LNCAP (cell line): ENCODE data around the gene REXO2.

Experiments used
- CTCF ChIP-seq: fragments of 450-650 bp; IDR thresholded peaks from 2 replicates; pipeline ENCODE4 v1.5.1; 2017; ENCODE audit warnings: mild to moderate bottlenecking

Gene REXO2

GRCh38 chr11:114439229-114440120 lies at the start of gene REXO2:
Gene REXO2 (plus strand): TSS chr11:114439467. CDS start chr11:114439529, 62 bp downstream.
- no peak for TF ChIP-seq CTCF

GRCh38 chr11:114392735-114393667 lies 46.3 kb upstream of the REXO2 start:
- no peak for TF ChIP-seq CTCF

- TF ChIP-seq CTCF: peak; percentile 38
Observed at GRCh38 chr11:114395736-114396135, 43.5 kb upstream of the REXO2 start.

- no peak for TF ChIP-seq CTCF
Observed at GRCh38 chr11:114396916-114397315, 42.4 kb upstream of the REXO2 start.

- TF ChIP-seq CTCF: no peak
Observed at GRCh38 chr11:114397349-114397982, 41.8 kb upstream of the REXO2 start.

GRCh38 chr11:114398303-114398920 lies 40.9 kb upstream of the REXO2 start:
- no peak for TF ChIP-seq CTCF
